Erythroblast (primary cell): ENCODE data around the gene ASTL.

Experiments used
- GATA1 ChIP-seq: IDR thresholded peaks from 2 replicates; pipeline ENCODE4 v1.6.1; 2011; ENCODE audit warnings: low read depth, mild to moderate bottlenecking, control low read depth, low read length, moderate library complexity
- POLR2A ChIP-seq: IDR thresholded peaks from 2 replicates; pipeline ENCODE4 v1.6.1; 2011; ENCODE audit warnings: mild to moderate bottlenecking, low read length

GRCh38 chr2:96153291-96153713 lies 15.0 kb upstream of the ASTL start:
- TF ChIP-seq POLR2A (no peak), GATA1 (no peak)
